Non-pigmented ciliary epithelial cell (primary cell): Measurements from ENCODE around the gene ARAP1.

Source experiments
- DNase-seq: peaks from one replicate; pipeline ENCODE4 v3.0.0-alpha.2; 2010; ENCODE audit warnings: low read depth

Gene ARAP1

GRCh38 chr11:72723508-72723907 is 28.7 kb downstream of the ARAP1 start:
- DNase-seq = no peak

GRCh38 chr11:72722050-72722748 is 30.0 kb downstream of the ARAP1 start:
- peak; percentile 76 for DNase-seq

GRCh38 chr11:72721689-72722049 is 30.5 kb downstream of the ARAP1 start:
- no peak for DNase-seq

- DNase-seq = no peak
Measured at GRCh38 chr11:72721276-72721675, 30.9 kb downstream of the ARAP1 start.

GRCh38 chr11:72720784-72721183 is 31.4 kb downstream of the ARAP1 start:
- no peak for DNase-seq

GRCh38 chr11:72720047-72720446 is 32.2 kb downstream of the ARAP1 start:
- no peak for DNase-seq

- DNase-seq = no peak
Measured at GRCh38 chr11:72719551-72719950, 32.7 kb downstream of the ARAP1 start.

GRCh38 chr11:72719144-72719543 is 33.1 kb downstream of the ARAP1 start:
- DNase-seq = no peak

- DNase-seq = no peak
Measured at GRCh38 chr11:72718101-72718501, 34.1 kb downstream of the ARAP1 start.

- DNase-seq = no peak
Measured at GRCh38 chr11:72716788-72717435, 35.3 kb downstream of the ARAP1 start.

- no peak for DNase-seq
Measured at GRCh38 chr11:72716290-72716689, 35.9 kb downstream of the ARAP1 start.

GRCh38 chr11:72712841-72713240 is 39.4 kb downstream of the ARAP1 start:
- DNase-seq = no peak

- no peak for DNase-seq
Measured at GRCh38 chr11:72712168-72712751, 39.9 kb downstream of the ARAP1 start.

- no peak for DNase-seq
Measured at GRCh38 chr11:72711141-72711540, 41.1 kb downstream of the ARAP1 start.

- no peak for DNase-seq
Measured at GRCh38 chr11:72710278-72710677, 41.9 kb downstream of the ARAP1 start.

- no peak for DNase-seq
Measured at GRCh38 chr11:72709478-72710238, 42.5 kb downstream of the ARAP1 start.

- DNase-seq = no peak
Measured at GRCh38 chr11:72707032-72707431, 45.2 kb downstream of the ARAP1 start.

- DNase-seq = no peak
Measured at GRCh38 chr11:72706579-72706978, 45.6 kb downstream of the ARAP1 start.

- DNase-seq = no peak
Measured at GRCh38 chr11:72705442-72706365, 46.5 kb downstream of the ARAP1 start.

- DNase-seq = no peak
Measured at GRCh38 chr11:72704783-72705265, 47.4 kb downstream of the ARAP1 start.

- no peak for DNase-seq
Measured at GRCh38 chr11:72704028-72704782, 48.0 kb downstream of the ARAP1 start.
